ENCODE data around the gene PDGFD.

Gene PDGFD

DNA sequence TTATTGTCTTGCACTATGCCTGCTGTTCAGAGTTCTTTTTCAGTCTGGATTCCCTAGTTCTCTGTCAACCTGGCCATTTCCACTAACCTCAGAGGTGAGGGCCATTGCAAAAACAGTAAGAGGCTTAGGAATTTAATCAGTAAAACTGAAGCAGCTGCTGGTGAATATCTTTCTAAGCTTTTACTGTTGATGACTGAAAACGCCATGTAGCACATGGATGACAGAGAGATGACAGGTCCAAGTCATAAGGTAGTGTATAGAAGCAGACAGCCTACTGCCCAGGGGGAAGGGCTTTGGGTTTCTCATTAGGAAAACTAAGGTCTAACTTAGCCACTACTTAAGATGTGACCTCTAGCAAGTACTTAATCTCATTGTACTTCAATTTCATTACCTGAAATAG is 280.1 kb downstream of the PDGFD start:
- no peak for DNase-seq (ENCODE audit: low read depth)

DNA sequence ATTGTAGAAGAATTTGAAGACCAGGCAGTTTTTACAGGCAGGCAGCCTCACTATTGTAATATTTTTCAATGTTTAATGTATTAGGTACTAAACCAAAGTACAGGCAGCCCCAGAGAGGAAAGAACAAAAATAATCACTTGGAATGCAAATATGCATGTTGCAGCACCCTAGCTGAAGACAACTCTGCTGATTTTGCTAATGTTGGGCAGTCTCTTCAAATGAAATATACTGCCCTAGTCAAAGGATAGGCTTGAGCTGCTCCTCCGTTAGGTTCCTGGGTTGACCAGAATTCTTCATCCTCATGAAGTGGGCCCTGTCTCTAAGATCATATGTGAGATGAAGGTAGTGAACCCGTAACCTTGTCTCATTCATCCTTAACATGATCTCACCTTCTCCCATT is 280.7 kb downstream of the PDGFD start:
- DNase-seq (ENCODE audit: low read depth): no peak

DNA sequence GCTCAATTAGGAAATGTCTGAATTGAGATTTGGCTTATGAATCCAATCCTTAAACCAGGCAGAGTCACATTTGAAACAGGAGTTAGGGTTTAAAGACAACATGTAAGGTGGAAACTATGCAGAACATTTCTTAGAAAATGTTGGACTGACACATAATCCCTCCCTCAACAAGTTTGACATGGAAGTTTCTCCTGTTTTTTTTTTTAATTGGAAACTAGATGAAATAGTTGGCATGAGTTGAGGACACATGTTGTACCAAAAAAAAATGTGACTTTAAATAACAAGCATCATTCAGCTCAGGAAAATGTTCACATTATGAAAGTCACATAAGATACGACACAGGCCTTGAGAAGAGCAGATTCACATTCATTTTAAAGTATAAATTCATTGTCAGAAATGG is 282.4 kb downstream of the PDGFD start:
- no peak for DNase-seq (ENCODE audit: low read depth)

DNA sequence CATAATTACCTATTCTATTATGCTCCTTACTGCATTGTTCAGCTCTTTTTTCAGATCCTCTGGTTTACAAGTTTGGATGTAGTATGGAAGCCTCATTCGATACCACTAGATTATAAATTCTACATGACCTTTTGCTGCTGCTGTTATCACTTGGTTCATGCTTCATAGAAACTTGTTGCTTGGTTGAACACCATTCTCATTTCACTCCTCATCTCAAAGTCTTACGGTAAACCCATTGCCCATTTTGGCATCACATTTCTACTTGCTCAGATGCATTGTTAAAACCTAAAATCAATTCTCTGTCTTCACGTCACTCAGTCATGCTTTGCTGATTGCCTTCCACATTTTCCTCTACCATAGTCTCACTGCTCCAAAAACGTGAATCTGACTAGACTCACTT is 283.0 kb downstream of the PDGFD start:
- DNase-seq (ENCODE audit: low read depth): no peak

DNA sequence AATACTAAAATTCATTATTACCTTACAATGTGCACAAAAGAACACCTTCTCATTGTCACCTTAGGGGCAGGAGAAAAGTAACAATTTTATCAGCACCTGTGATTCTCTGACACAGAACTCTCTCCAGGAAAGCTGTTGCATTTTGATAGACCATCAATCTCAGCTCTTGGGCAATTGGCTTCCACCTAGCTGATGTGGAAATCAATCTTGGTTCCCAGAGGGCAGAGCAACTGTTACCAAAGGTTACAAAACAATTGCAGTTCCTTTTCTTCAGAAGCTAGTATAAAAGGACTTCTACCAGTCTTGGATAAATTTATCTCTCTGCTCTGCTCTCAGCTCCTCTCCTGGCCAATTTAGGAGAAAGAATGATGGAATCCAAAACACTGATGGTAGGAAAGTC is 285.3 kb downstream of the PDGFD start:
- no peak for DNase-seq (ENCODE audit: low read depth)

DNA sequence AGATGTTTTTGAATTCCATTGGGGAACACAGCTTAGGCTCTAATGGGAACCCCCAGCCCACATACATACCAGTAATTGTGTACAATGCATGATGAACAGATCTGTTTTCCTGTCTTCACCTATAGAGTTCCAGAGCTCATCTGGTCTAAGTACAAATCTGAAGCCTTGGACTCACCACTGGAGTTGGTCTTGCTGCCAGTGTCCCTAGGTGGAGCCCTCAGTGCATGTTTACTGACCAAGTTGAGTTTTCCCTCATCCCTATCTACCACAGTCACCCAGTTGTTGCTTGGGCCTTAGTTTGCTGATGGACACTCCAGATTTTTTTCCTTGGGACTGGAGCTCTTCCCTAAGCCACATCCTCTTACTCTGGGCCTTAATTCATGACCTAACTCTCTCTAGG is 286.7 kb downstream of the PDGFD start:
- no peak for DNase-seq (ENCODE audit: low read depth)

DNA sequence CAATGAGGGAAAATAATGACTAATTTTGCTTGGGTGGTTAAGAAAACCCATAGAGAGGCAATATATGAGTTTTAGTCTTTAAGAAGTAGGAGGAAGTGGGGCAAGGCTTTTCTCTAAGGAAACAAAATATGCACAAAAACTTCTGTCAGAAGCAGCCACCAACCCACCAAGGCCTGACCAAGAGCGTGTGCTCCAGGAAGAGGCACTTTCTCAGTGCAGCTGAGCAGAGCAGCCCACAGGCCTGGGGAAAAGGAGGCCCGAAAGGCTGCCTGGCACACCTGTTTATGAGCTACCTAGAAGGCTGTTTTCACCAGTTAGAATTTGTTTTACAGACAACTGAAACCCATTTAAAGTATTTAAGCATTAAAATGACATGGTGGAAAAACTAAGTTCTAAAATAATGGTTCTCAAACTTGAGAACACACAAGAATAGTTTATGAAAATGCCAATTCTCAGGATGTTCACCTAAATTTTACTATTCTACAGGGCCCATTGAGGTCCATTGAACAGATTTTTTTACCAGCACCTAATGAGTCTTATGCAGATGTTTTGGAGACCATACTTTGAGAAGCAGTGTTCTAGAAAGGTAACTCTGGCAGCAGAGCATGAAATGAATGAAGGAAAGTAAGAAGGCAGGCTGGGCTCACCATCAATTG is 288.0 kb downstream of the PDGFD start:
- DNase-seq (ENCODE audit: low read depth): no peak

DNA sequence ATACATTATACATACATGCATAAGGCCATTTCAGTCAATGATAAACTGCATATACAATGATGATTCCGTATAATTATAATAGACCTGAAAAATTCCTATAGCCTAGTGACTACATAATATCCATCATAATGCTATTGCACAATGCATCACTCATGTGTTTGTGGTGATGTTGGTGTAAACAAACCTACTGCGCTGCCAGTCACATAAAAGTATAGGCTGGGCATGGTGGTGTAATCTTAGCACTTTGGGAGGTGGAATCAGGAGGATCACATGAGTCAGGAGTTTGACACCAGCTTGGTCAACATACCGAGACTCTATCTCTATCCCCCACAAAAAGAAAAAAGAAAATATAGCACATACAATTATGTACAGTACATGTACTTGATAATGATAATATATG is 291.2 kb downstream of the PDGFD start:
- DNase-seq (ENCODE audit: low read depth): no peak

DNA sequence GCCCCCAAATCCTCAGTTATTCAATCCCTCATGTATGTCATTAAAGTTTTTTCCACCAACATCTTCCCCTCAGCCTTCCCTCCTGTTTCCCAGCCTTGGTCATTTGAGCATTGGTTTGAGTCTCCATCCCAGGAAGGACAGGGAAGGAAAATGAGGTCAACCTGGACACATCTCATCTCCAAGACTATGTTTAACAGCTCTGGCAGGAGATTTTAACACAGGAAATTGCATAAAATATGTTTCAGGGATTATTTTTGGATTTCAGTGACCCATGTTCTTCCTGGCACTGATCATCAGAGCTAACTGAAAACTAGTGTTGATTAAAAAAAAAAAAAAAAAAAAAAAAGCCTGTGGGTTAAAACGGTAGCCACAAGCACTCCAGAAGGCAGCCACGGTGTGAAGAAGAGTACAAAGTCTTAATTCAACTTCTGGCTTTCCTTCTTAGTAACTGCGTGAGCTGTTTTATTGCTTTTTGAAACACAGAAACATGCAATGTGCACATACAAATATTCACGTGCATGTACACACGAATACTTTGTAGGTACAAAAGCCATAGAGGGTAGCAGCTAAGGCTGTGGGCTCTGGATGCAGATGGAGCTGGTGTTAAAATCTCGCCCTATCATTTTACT is 291.9 kb downstream of the PDGFD start:
- DNase-seq (ENCODE audit: low read depth): no peak

DNA sequence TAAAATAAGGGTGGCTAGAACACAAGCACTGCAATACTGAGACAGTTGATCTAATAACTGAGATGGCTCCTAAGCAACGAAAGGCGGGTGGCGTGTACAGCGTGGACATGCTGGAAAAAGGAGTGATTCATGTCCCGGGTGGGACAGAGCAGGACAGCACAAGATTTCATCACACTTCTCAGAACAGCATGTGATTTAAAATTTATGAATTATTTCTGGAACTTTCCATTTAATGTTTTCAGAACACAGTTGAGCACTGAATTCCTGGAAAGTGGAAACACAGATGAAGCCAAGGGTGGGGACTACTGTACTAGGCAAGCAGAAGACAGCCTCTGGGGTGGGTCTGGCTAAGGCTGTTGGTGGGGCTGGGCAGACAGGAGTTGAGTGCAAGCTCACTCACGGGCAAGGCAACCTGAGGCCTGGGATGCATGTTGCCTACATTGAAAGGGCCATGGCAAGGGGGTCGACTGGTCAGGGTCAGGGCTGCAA is 293.1 kb downstream of the PDGFD start:
- DNase-seq (ENCODE audit: low read depth): no peak

DNA sequence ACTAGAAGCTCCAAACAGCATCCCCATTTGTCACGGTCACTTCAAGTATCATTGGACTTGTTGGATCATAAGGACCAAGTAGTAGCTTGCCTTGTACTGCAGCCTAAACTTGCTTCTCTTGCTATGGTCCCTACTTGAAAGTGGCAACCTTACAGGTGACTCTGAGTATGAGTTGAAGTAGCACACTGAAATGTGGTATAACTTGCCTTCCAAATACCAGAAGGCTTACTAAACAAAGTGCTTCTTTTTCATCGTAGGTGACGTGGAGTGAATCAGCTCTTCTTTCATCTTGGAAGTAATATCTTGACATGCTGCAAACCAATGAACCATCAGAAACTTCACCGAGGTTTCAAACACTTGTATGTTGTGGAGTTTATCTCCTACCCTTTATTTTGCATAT is 296.5 kb downstream of the PDGFD start:
- no peak for DNase-seq (ENCODE audit: low read depth)

DNA sequence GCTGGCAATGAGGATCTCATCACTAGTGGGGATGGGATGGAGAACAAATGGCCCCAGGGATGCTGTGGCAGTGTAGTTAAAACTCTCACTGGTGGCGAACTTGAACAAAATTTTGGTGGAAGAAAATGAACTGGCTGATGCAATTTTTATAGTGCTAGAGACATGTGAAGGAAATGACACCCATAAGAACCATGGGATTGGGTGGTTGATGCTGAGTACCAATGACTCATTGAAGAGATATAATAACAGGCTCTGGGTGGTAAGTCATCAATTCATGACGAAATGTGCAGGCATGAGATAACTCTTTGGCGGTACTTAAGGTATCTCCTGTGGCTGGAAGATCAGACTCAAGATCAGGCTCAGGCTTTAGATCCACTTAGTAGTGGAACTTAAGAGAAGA is 300.4 kb downstream of the PDGFD start:
- DNase-seq (ENCODE audit: low read depth): peak; percentile 56

DNA sequence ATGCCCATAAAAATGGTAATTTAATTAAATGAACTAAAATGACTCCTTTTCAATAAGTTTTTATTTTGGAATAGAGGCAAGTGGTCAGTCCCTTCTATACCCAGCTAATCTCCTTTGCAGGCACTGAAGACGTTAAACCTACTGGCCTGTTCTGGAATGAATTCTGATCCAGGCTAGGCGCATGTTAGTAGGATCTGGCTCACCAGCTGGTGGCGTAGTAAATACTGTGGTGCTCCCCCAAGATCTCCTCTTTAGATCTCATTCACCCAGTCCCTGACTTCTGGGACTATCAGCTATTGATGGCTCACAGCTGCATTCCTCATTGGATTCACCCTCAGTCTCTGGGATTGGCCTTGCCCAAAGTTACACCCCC is 301.2 kb downstream of the PDGFD start:
- no peak for DNase-seq (ENCODE audit: low read depth)

DNA sequence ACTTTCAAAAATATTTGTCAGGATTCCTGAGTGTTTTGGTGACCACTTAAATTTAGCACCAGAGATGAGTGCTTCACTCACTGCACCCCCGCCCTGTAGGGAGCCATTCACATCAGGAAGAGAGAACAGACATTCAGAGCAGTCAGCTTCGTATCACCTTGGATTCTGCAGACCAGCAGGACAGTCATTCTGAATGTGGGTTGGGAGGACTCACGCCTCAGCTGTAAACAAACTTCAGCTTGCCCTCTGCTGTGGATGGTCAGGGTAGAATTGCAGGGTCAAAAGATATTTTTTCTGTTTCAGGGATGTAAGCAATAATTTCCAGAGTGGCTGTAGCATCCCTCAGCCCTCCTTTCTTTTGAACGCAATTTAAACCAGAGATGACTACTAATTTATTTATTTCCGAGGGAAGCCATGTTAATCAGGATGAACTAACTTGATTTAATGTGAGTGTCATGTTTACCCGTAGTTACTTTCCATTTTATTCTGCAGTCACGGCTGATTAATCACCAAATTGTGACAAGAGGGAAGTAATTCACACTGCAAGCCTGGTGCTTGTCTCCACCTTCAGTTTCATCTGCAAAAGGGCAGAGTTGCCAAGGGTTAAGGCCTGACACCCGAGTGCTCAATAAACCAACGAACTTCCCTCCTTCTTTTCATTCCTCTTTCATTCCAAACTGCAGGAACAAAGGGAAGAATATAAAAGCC is 301.7 kb downstream of the PDGFD start:
- DNase-seq (ENCODE audit: low read depth): no peak
